PFSK-1 (cell line): ENCODE data around the gene SPAG4.

ENCODE experiments used
- POLR2AphosphoS5 ChIP-seq: IDR thresholded peaks from 2 replicates; pipeline ENCODE4 v1.6.1; 2012; ENCODE audit warnings: low read depth, mild to moderate bottlenecking, control low read depth, low read length, moderate library complexity
- TAF1 ChIP-seq: IDR thresholded peaks from 2 replicates; pipeline ENCODE4 v1.6.1; 2012; ENCODE audit warnings: low read length, control low read depth, borderline replicate concordance; ENCODE audit not compliant: insufficient read depth

- no peak for TF ChIP-seq TAF1
- TF ChIP-seq POLR2AphosphoS5: no peak
Measured at GRCh38 chr20:35636095-35636494, 20.5 kb downstream of the SPAG4 start.
